Inferior parietal cortex (tissue), 1 donor: ENCODE results near the gene ARRB1.

Source experiments
- DNase-seq: peaks from one replicate; pipeline ENCODE4 v3.0.0-alpha.2; 2016; ENCODE audit errors: extremely low spot score

Gene ARRB1

GRCh38 chr11:75248924-75249256 is 102.6 kb downstream of the ARRB1 start:
- no peak for DNase-seq

GRCh38 chr11:75246671-75247350 is 104.7 kb downstream of the ARRB1 start:
- DNase-seq: no peak

GRCh38 chr11:75246006-75246670 is 105.3 kb downstream of the ARRB1 start:
- no peak for DNase-seq

GRCh38 chr11:75245356-75246005 is 106.0 kb downstream of the ARRB1 start:
- DNase-seq: no peak

DNA sequence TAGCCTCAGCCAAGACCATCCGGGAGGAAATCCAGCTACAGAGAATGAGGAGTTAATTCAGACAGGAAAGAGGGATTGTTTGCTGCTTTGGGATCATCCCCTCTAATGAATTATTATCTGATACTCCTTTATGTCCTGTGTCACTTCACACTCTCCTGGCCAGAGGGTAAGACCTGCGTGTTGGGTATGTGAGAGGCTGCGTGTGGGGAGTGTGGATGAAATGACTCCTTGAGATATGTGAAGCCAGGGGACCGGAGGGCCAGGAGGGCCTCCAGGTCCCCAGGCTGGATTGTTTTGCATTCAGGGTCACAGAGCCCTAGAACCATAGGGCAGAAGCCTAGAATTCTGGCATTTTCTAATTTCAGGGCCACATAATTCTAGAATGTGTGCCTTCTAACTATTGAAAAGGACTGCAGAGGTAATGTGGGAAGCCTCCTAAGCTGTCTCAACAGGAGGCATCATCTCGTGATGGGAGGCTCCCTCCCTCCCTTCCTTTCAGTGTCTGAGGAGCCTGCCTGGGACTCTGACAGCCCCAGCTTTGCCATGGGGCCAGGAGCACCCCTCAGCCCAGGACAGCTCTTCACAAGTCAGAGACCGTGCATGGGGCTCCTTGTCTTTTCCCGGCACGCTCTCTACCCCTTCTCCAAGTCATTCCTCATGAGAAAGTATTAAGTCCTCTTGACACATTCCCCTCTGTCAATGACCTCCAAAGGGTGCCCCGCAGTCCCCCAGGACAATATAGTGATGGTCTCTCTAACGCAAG is 107.2 kb downstream of the ARRB1 start:
- no peak for DNase-seq

- no peak for DNase-seq
These were observed 108.5 kb downstream of the ARRB1 start for GRCh38 chr11:75242722-75243600.

GRCh38 chr11:75241906-75242644 is 109.4 kb downstream of the ARRB1 start:
- no peak for DNase-seq

DNA sequence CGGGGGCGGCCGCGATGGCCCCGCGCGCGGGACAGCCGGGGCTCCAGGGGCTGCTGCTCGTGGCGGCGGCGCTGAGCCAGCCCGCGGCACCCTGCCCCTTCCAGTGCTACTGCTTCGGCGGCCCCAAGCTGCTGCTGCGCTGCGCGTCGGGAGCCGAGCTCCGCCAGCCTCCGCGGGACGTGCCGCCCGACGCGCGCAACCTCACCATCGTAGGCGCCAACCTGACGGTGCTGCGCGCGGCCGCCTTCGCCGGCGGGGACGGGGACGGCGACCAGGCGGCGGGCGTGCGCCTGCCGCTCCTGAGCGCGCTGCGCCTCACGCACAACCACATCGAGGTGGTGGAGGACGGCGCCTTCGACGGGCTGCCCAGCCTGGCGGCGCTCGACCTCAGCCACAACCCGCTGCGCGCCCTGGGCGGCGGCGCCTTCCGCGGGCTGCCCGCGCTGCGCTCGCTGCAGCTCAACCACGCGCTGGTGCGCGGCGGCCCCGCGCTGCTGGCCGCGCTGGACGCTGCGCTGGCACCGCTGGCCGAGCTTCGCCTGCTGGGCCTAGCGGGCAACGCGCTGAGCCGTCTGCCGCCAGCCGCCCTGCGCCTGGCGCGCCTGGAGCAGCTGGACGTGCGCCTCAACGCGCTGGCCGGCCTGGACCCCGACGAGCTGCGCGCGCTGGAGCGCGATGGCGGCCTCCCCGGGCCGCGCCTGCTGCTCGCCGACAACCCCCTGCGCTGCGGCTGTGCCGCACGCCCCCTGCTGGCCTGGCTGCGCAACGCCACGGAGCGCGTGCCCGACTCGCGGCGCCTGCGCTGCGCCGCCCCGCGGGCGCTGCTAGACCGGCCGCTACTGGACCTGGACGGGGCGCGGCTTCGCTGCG is 110.2 kb downstream of the ARRB1 start:
- DNase-seq: peak; percentile 70

DNA sequence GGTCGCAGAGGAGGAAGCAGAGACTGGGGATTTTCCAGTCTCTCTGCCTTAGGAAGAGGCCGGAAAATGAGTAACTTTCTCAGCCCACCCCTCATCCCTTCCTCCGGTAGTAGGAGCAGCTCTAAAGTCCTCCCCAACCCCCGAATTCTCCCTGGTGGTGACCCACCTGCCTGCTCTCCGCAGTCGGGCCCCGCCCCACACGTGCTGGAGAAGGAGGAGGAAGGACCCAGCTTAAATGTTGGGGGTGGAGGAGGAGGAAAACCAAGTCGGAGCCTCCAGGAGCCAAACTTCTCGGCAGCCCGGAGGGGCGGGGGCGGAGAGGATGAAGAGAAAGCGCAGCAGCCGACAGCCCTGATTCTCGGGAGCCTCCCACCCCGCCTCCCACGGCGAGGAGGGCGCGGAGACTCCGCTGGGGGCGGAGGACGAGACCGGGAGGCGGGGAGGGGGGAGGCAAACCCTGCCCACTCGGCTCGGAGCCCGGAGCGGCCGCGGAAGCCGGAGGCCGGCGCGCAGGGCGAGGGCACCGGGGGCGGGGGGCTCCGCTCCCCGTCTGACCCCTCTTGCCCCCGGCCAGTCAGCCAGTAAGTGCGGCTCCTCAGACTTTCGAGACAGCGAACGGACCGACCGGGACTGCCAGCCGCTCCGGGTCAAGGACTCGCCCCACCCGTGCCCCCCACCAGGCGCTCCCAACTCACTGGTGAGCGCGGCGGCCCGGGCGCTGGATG is 111.0 kb downstream of the ARRB1 start, which contains the start of gene TPBGL:
TPBGL (plus strand) TSS at position 464 of the 725 bp plus-strand sequence. CDS start 276 bp downstream, outside the sequence.
- DNase-seq: no peak

- no peak for DNase-seq
These were observed 111.8 kb downstream of the ARRB1 start for GRCh38 chr11:75239531-75240290.

DNA sequence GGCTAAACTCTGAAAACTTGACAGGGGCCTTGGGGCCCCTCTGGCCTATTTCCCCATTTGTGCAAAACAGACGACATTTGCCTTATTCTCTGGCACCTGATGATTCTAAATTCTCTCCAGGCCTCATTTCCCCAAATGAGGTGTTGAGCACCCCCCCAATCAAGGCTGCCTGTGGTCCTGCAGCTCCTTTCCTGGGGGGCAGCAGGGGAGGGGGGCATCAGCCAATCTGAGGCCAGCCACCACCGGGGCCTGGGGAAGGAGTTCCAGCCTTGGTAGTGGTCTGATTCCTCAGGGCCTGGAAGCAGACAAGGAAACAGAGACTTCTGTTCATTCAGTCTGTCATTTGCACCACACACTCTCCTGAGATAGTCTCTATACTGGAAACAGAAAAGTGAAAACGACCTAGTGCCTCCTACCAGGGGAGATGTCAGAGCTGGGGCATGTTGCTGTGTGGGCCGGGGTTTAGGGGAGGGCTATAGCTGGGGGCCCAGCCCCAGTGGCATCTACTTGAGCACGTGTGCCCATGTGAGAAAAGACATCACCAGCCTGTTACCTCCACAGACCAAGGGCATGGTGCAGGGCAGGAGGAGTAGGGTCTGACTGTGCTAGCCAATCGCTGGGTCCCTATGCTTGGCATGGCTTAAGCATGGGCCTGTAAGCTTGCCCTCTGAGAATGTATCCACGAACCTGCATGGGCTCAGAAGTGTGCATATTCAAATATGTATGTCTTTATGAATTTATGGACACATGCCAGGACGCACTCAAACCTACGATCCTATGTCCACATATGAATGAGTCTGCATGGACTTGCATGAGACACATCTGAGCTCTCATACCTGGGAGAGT is 112.6 kb downstream of the ARRB1 start:
- DNase-seq: no peak

GRCh38 chr11:75237050-75237449 is 114.4 kb downstream of the ARRB1 start:
- no peak for DNase-seq

- no peak for DNase-seq
These were observed 115.4 kb downstream of the ARRB1 start for GRCh38 chr11:75236062-75236461.

GRCh38 chr11:75233754-75234172 is 117.7 kb downstream of the ARRB1 start:
- no peak for DNase-seq

DNA sequence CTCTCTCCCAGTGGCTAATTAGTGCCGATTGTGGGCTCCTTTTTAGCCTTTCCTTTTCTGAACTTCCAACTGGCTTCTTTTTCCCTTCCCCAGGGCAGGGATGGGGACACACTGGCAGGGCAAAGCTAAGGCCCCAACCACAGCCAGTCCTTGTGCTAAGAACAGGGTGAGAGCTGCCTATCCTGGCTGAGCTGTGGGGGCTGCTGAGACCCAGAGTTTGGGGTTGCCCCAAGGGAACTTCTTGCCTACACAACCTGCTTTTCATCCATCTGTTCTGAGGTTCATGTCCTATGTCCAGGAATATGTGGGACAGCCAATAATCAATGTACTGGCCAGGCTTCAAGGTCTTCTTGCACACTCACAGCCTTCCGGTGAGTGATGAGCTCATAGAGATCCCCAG is 120.8 kb downstream of the ARRB1 start:
- DNase-seq: no peak

DNA sequence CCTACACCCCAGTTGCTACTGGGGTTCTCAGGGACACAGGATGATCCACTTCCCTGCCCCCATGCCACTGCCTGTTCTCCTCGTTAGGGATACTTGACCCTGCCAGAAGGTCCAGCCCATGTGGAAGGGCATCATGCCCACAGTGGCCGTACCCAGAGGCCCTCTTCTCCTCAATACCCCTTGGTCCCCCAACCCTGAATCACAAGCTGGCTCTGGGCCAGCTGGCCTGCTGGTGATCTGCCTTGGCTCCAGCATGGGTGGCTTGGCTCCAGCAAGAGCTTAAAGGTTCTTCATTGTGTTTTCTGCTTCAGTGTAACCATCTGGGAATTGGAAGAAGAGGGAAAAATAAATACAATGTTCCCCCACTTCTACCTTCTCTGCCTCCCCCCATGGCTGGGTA is 122.0 kb downstream of the ARRB1 start:
- no peak for DNase-seq

- DNase-seq: no peak
These were observed 125.7 kb downstream of the ARRB1 start for GRCh38 chr11:75225794-75226193.
